H1 (cell line): ENCODE measurements around the gene ADAMTS6. TPM values are rescaled to one million over a fixed set of nuclear protein-coding genes. Genes with fewer than 3 reads are reported as not detected.

Source experiments
- CTCF ChIA-PET: fragments of 300-600 bp; sonication (Branson Sonifier 250); formaldehyde crosslinking; loops from one replicate; lab custom pipeline; 2021; ENCODE audit not compliant: partially characterized antibody; lab: Charles Lee
- POLR2A ChIA-PET: fragments of 300-600 bp; sonication (Branson Sonifier 250); formaldehyde crosslinking; loops from one replicate; lab custom pipeline; 2021; ENCODE audit warnings: inconsistent platforms; ENCODE audit not compliant: partially characterized antibody; lab: Charles Lee
- DNase-seq, 2 experiments: peaks; one replicate each; pipeline versions ENCODE4 v3.0.0 to v3.0.0-alpha.2; 2010 to 2022; ENCODE audit warnings: low spot score in 2 of 2, low read depth in 1 of 2, mixed read lengths in 1 of 2
- FAIRE-seq: peaks from 2 replicates; lab custom pipeline; 2011; peaks lifted over from hg19 to GRCh38; lab: Jason Lieb, UNC
- H2AFZ ChIP-seq: 2 replicates; pipeline ENCODE4 v1.8.1; 2012; ENCODE audit warnings: low read length, inconsistent platforms
- H2AK5ac ChIP-seq: 2 replicates; pipeline ENCODE4 v1.6.1; 2013; ENCODE audit warnings: low read depth, low read length
- H2BK120ac ChIP-seq: replicated peaks from 2 replicates; pipeline ENCODE3; 2013; ENCODE audit warnings: low read depth, low read length, inconsistent platforms
- H2BK12ac ChIP-seq: 2 replicates; pipeline ENCODE4 v1.6.1; 2013; ENCODE audit warnings: low read depth, low read length
- H2BK15ac ChIP-seq: 2 replicates; pipeline ENCODE4 v1.6.1; 2013; ENCODE audit warnings: low read length
- H2BK20ac ChIP-seq: 2 replicates; pipeline ENCODE4 v1.6.1; 2013; ENCODE audit warnings: low read length
- H2BK5ac ChIP-seq: 2 replicates; pipeline ENCODE4 v1.6.1; 2013; ENCODE audit warnings: low read depth, low read length
- H3K14ac ChIP-seq: 2 replicates; pipeline ENCODE4 v1.6.1; 2013; ENCODE audit warnings: inconsistent platforms; ENCODE audit not compliant: insufficient read length
- H3K18ac ChIP-seq: 2 replicates; pipeline ENCODE4 v1.6.1; 2013; ENCODE audit warnings: low read length; ENCODE audit errors: extremely low read depth
- H3K23ac ChIP-seq: 2 replicates; pipeline ENCODE4 v1.6.1; 2013; ENCODE audit warnings: inconsistent platforms; ENCODE audit not compliant: insufficient read length
- H3K23me2 ChIP-seq: 2 replicates; pipeline ENCODE4 v1.6.1; 2013; ENCODE audit warnings: low read depth, low read length
- H3K27ac ChIP-seq: 2 replicates; pipeline ENCODE4 v1.6.1; 2011; ENCODE audit warnings: low read depth, low read length, inconsistent platforms
- H3K27me3 ChIP-seq, 4 experiments: replicated peaks in 1 of 4; 1 replicate in 1 of 4; 2 replicates in 3 of 4; pipeline versions ENCODE4 v1.6.1 to v1.8.1; 2011 to 2013; ENCODE audit warnings: low read length in 3 of 4, mild to moderate bottlenecking in 3 of 4, inconsistent platforms in 2 of 4, mixed read lengths in 2 of 4, moderate library complexity in 1 of 4; ENCODE audit not compliant: control insufficient read depth in 3 of 4, insufficient read depth in 3 of 4; ENCODE audit errors: extremely low read depth in 1 of 4
- H3K36me3 ChIP-seq, 4 experiments: 2 replicates each; pipeline versions ENCODE4 v1.6.1 to v1.8.1; 2011 to 2013; ENCODE audit warnings: mild to moderate bottlenecking in 4 of 4, low read length in 3 of 4, moderate library complexity in 2 of 4, control low read depth in 1 of 4, inconsistent platforms in 1 of 4; ENCODE audit not compliant: insufficient read depth in 4 of 4, control insufficient read depth in 2 of 4
- H3K4ac ChIP-seq: replicated peaks from 2 replicates; pipeline ENCODE3; 2013; ENCODE audit warnings: low read length, low read depth, mixed read lengths, inconsistent platforms; ENCODE audit not compliant: insufficient read length
- H3K4me1 ChIP-seq, 4 experiments: replicated peaks in 1 of 4; 1 replicate in 1 of 4; 2 replicates in 3 of 4; pipeline versions ENCODE4 v1.6.1 to v1.8.1; 2011 to 2013; ENCODE audit warnings: low read length in 3 of 4, inconsistent platforms in 2 of 4, mixed read lengths in 1 of 4; ENCODE audit not compliant: insufficient read depth in 4 of 4, control insufficient read depth in 3 of 4
- H3K4me2 ChIP-seq, 2 experiments: 2 replicates each; pipeline versions ENCODE4 v1.6.1 to v1.8.1; 2011 to 2013; ENCODE audit warnings: low read depth in 2 of 2, low read length in 2 of 2, control low read depth in 1 of 2, inconsistent platforms in 1 of 2, mild to moderate bottlenecking in 1 of 2; ENCODE audit not compliant: insufficient read depth in 1 of 2
- H3K4me3 ChIP-seq, 4 experiments: fragments of 200-600, 300-600 bp in 1 of 4; sonication (generic), shearing (Covaris generic), sonication (Bioruptor Twin) in 1 of 4; 2 replicates each; pipeline versions ENCODE4 v1.5.1 to v1.8.1; 2011 to 2016; ENCODE audit warnings: low read length in 4 of 4, low read depth in 3 of 4, control low read depth in 2 of 4, inconsistent platforms in 2 of 4, mild to moderate bottlenecking in 2 of 4, mixed read lengths in 1 of 4, moderate library complexity in 1 of 4; ENCODE audit not compliant: insufficient read depth in 2 of 4; ENCODE audit errors: extremely low read depth in 1 of 4
- H3K56ac ChIP-seq: replicated peaks from 2 replicates; pipeline ENCODE3; 2013; ENCODE audit warnings: low read depth, mild to moderate bottlenecking, mixed read lengths, low read length, inconsistent platforms; ENCODE audit not compliant: insufficient read length
- H3K79me1 ChIP-seq: 2 replicates; pipeline ENCODE4 v1.6.1; 2013; ENCODE audit warnings: low read depth, low read length, control low read depth
- H3K79me2 ChIP-seq, 2 experiments: 2 replicates each; pipeline versions ENCODE4 v1.6.1 to v1.8.1; 2012 to 2013; ENCODE audit warnings: low read length in 2 of 2, mild to moderate bottlenecking in 2 of 2, inconsistent platforms in 1 of 2; ENCODE audit not compliant: insufficient read depth in 2 of 2, control insufficient read depth in 1 of 2
- H3K9ac ChIP-seq, 4 experiments: replicated peaks in 1 of 4; 1 replicate in 1 of 4; 2 replicates in 3 of 4; pipeline versions ENCODE4 v1.6.1 to v1.8.1; 2011 to 2013; ENCODE audit warnings: low read depth in 3 of 4, low read length in 3 of 4, control low read depth in 2 of 4, mild to moderate bottlenecking in 2 of 4, moderate library complexity in 2 of 4, inconsistent platforms in 1 of 4; ENCODE audit errors: extremely low read depth in 1 of 4
- H3K9me3 ChIP-seq, 2 experiments: 2 replicates each; pipeline versions ENCODE4 v1.6.1 to v1.8.1; 2012 to 2013; ENCODE audit warnings: mild to moderate bottlenecking in 2 of 2, moderate library complexity in 2 of 2, control low read depth in 1 of 2, inconsistent platforms in 1 of 2, low read depth in 1 of 2, low read length in 1 of 2, mixed read lengths in 1 of 2; ENCODE audit not compliant: insufficient read depth in 2 of 2
- H4K20me1 ChIP-seq, 2 experiments: replicated peaks in 1 of 2; 2 replicates each; pipeline versions ENCODE3 to v1.8.1; 2011 to 2013; ENCODE audit warnings: inconsistent platforms in 2 of 2, low read length in 2 of 2, mild to moderate bottlenecking in 1 of 2; ENCODE audit not compliant: insufficient read depth in 2 of 2, control insufficient read depth in 1 of 2
- H4K5ac ChIP-seq: 2 replicates; pipeline ENCODE4 v1.6.1; 2013; ENCODE audit warnings: low read length, low read depth, mixed read lengths, inconsistent platforms; ENCODE audit not compliant: insufficient read length
- H4K8ac ChIP-seq: 2 replicates; pipeline ENCODE4 v1.8.0; 2013; ENCODE audit warnings: mild to moderate bottlenecking, moderate library complexity, low read length, inconsistent platforms; ENCODE audit not compliant: insufficient read depth; ENCODE audit errors: extremely low read depth
- H4K91ac ChIP-seq: replicated peaks from 2 replicates; pipeline ENCODE3; 2013; ENCODE audit warnings: low read length, mixed read lengths, inconsistent platforms; ENCODE audit not compliant: insufficient read length
- CHD7 ChIP-seq: fragments of 300-600 bp; sonication (generic); IDR thresholded peaks from 2 replicates; pipeline ENCODE4 v1.7.1; 2012; ENCODE audit warnings: low read length, moderate library complexity, mild to moderate bottlenecking, inconsistent platforms; ENCODE audit not compliant: insufficient replicate concordance
- ZNF274 ChIP-seq: IDR thresholded peaks from 2 replicates; pipeline ENCODE4 v1.7.0; 2012; ENCODE audit warnings: low read length, borderline replicate concordance; ENCODE audit errors: extremely low read depth
- polyA plus RNA-seq, 7 experiments: library from polyadenylated mRNA; depleted of rRNA in 3 of 7; stranded (reverse) in 5 of 7; unstranded in 2 of 7; fragments of >200 nt in 5 of 7; fragments of 200-250 nt in 2 of 7; gene quantifications; 1 replicate in 5 of 7; 2 replicates in 1 of 7; 4 replicates in 1 of 7; pipeline versions ENCODE4 v1.2.1 to v1.2.3, GENCODE V29; 2011 to 2013; ENCODE audit warnings: missing spikeins in 2 of 7, mixed read lengths in 2 of 7
- total RNA-seq: library from RNA; stranded (reverse); fragmentation: NEBNext Ultra II Directional; extraction: Animal tissue kit (Norgen Biotek cat#: 25700); gene quantifications from 2 replicates; pipeline ENCODE4 v1.2.1, GENCODE V29; 2021

The ADAMTS6 gene
- total and polyA plus RNA-seq, 2 of the 8 experiments (the other 6 are each of a cell fraction or from before 2014, with no cell fraction given): 0.74 to 2.4 TPM

GRCh38 chr5:65292196-65292595, 189.5 kb downstream of the ADAMTS6 start:
- Histone ChIP-seq H2BK120ac (no peak overlapping the region), H2BK5ac (no peak overlapping the region), H3K56ac (no peak overlapping the region), H4K91ac (no peak overlapping the region), H3K4me2 (no peak overlapping the region), H3K9ac (no peak overlapping the region), H3K4me1 (no peaks in the 10 kb centered on the region), H2AK5ac (no peak overlapping the region), H3K79me1 (no peaks in the 10 kb centered on the region), H3K27ac (no peak overlapping the region), H2BK15ac (no peak overlapping the region), H3K4ac (no peak overlapping the region), H3K23me2 (no peaks in the 10 kb centered on the region), H2AFZ (no peak overlapping the region), H3K36me3 (no peaks in the 10 kb centered on the region), H4K5ac (no peak overlapping the region), H3K4me3 (no peak overlapping the region), H3K9me3 (no peaks in the 10 kb centered on the region), H2BK20ac (no peak overlapping the region), H4K8ac (no peak overlapping the region), H3K23ac (no peak overlapping the region), H3K27me3 (no peaks in the 10 kb centered on the region), H3K79me2 (no peaks in the 10 kb centered on the region), H3K14ac (no peak overlapping the region), H3K18ac (no peak overlapping the region), H4K20me1 (no peaks in the 10 kb centered on the region), H2BK12ac (no peak overlapping the region)
- CTCF ChIA-PET: no interaction called here
- FAIRE-seq (no peak), DNase-seq (no peak)
- POLR2A ChIA-PET: no interaction called here
- no peak for TF ChIP-seq CHD7
- no peak for TF ChIP-seq ZNF274
